AG10803 (cell line): Measurements from ENCODE around the gene TPD52L2.

Experiments
- DNase-seq: peaks from one replicate; pipeline ENCODE4 v3.0.0; 2010; ENCODE audit warnings: low read depth
- H3K4me3 ChIP-seq: 2 replicates; pipeline ENCODE4 v1.5.1; 2011; ENCODE audit warnings: mild to moderate bottlenecking, low read length, control low read depth
- CTCF ChIP-seq: conservative IDR thresholded peaks from 2 replicates; pipeline ENCODE4 v1.5.1; 2011; ENCODE audit warnings: mild to moderate bottlenecking, low read length, control low read depth, inconsistent platforms

TPD52L2 gene

GRCh38 chr20:63895952-63896263, 30.8 kb downstream of the TPD52L2 start:
- peak; percentile 8 for DNase-seq
- H3K4me3 ChIP-seq, result peak overlapping the region; percentile 72
- no peak for TF ChIP-seq CTCF

GRCh38 chr20:63896264-63897105, 31.4 kb downstream of the TPD52L2 start:
- H3K4me3 ChIP-seq, result peak overlapping the region; percentile 72
- TF ChIP-seq CTCF, result no peak
- DNase-seq, result peak; percentile 40

- H3K4me3 ChIP-seq, result no peak overlapping the region
- TF ChIP-seq CTCF, result no peak
- no peak for DNase-seq
These were observed 33.0 kb downstream of the TPD52L2 start for GRCh38 chr20:63897978-63898561.

GRCh38 chr20:63898882-63899558, 34.0 kb downstream of the TPD52L2 start:
- TF ChIP-seq CTCF, result no peak
- H3K4me3 ChIP-seq, result no peak overlapping the region

GRCh38 chr20:63900413-63900812, 35.3 kb downstream of the TPD52L2 start:
- H3K4me3 ChIP-seq, result no peak overlapping the region

More at GRCh38 chr20:63898882-63899558, 34.0 kb downstream of the TPD52L2 start:
- no peak for DNase-seq

GRCh38 chr20:63903796-63904561, 38.9 kb downstream of the TPD52L2 start:
- no peak for DNase-seq
- TF ChIP-seq CTCF, result no peak
- no peak overlapping the region for H3K4me3 ChIP-seq

More at GRCh38 chr20:63900413-63900812, 35.3 kb downstream of the TPD52L2 start:
- DNase-seq, result no peak
- no peak for TF ChIP-seq CTCF
